Thyroid gland (tissue), 4 donors: ENCODE data around the gene CCDC3. TPM values are rescaled to one million over a fixed set of nuclear protein-coding genes. Genes with fewer than 3 reads are reported as not detected.
"Not testable (repeated sequence)": the region's sequence is repeated elsewhere in the genome, so short reads cannot be mapped to it uniquely, and the experiment has no call there.

ENCODE experiments used
- DNase-seq, 2 donors: peaks; one replicate each; pipeline ENCODE4 v3.0.0-alpha.2; 2019
- H3K27ac ChIP-seq, 3 donors: fragments of 200-600 bp; sonication (generic); 1 replicate in 2 of 3; 2 replicates in 1 of 3; pipeline ENCODE4 v1.5.1; 2016 to 2019; ENCODE audit warnings: mild to moderate bottlenecking in 1 of 3, moderate library complexity in 1 of 3
- H3K27me3 ChIP-seq: fragments of 200-600 bp; sonication (generic); one replicate; pipeline ENCODE4 v1.5.1; 2019
- H3K36me3 ChIP-seq, 2 donors: fragments of 200-600 bp; sonication (generic); one replicate each; pipeline ENCODE4 v1.5.1; 2016 to 2019
- H3K4me1 ChIP-seq, 2 donors: fragments of 200-600 bp; sonication (generic); one replicate each; pipeline ENCODE4 v1.5.1; 2017 to 2019
- H3K4me3 ChIP-seq, 3 donors: fragments of 200-600 bp; sonication (generic); replicated peaks in 1 of 3; 1 replicate in 2 of 3; 2 replicates in 1 of 3; pipeline ENCODE4 v1.5.1; 2016; ENCODE audit warnings: mild to moderate bottlenecking in 1 of 3
- H3K9me3 ChIP-seq: fragments of 200-600 bp; sonication (generic); one replicate; pipeline ENCODE4 v1.5.1; 2017
- POLR2A ChIP-seq, 2 donors: fragments of 450-650 bp; IDR thresholded peaks; one replicate each; pipeline ENCODE4 v1.6.1; 2017; ENCODE audit warnings: antibody characterized with exemption in 2 of 2, mild to moderate bottlenecking in 2 of 2, moderate library complexity in 1 of 2
- WGBS, 2 donors: methylation state at CpG; one replicate each; pipeline ENCODE4 v1.1.5; 2017; 5-methylcytosine and 5-hydroxymethylcytosine counted together
- intact Hi-C: fragments of 100-400 bp; cut with DNase I; formaldehyde crosslinking; loops from one replicate; pipeline ENCODE4 v1.15.1; 2023
- total RNA-seq, 4 donors: library from RNA; depleted of rRNA; stranded (reverse); fragments of >200 nt; gene quantifications; one replicate each; pipeline ENCODE4 v1.2.3, GENCODE V29; 2016
- TF ChIP-seq, protein P1 (sequence below), 6 experiments: fragments of 200-600 bp in 3 of 6; fragments of 450-650 bp in 3 of 6; sonication (generic) in 3 of 6; IDR thresholded peaks; one replicate each; pipeline ENCODE4 v1.5.1; 2016 to 2019; ENCODE audit warnings: antibody characterized with exemption in 6 of 6, mild to moderate bottlenecking in 2 of 6, inconsistent platforms in 1 of 6, moderate library complexity in 1 of 6

Gene CCDC3
- total RNA-seq, 4 donors from 2014 or later, result 4.7 to 18.7 (median 7.3) TPM

DNA sequence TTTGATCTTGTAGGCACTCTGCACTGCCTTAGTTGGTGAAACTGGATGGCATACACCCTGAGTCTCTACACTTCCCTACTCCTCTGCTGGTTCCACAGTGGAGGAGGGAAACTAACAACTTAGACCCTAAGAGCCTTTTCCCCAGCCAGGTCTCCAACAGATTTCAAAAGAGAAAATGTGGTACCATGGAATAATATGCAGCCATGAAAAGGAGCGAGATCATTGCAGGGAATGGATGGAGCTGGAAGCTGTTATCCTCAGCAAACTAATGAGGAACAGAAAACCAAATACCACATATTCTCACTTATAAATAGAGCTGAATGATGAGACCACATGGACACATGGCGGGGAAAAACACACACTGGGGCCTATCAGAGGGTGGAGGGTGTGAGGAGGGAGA is 36.3 kb upstream of the CCDC3 start:
- DNase-seq, result no peak
- intact Hi-C loops, result no loop called here
- no peak overlapping the region for H3K4me3 ChIP-seq
- no peaks in the 10 kb centered on the region for H3K9me3 ChIP-seq
- H3K4me1 ChIP-seq, result no peaks in the 10 kb centered on the region
- no peaks in the 10 kb centered on the region for H3K36me3 ChIP-seq
- TF ChIP-seq, protein P1, sequence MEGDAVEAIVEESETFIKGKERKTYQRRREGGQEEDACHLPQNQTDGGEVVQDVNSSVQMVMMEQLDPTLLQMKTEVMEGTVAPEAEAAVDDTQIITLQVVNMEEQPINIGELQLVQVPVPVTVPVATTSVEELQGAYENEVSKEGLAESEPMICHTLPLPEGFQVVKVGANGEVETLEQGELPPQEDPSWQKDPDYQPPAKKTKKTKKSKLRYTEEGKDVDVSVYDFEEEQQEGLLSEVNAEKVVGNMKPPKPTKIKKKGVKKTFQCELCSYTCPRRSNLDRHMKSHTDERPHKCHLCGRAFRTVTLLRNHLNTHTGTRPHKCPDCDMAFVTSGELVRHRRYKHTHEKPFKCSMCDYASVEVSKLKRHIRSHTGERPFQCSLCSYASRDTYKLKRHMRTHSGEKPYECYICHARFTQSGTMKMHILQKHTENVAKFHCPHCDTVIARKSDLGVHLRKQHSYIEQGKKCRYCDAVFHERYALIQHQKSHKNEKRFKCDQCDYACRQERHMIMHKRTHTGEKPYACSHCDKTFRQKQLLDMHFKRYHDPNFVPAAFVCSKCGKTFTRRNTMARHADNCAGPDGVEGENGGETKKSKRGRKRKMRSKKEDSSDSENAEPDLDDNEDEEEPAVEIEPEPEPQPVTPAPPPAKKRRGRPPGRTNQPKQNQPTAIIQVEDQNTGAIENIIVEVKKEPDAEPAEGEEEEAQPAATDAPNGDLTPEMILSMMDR (IDR thresholded peaks at IDR 0.05), result no peak
- TF ChIP-seq POLR2A (IDR thresholded peaks at IDR 0.05), result no peak
- H3K27ac ChIP-seq, result no peak overlapping the region
- 98 to 100% methylated on average over 2 of the region's 2 CpGs for WGBS, 2 donors
- H3K27me3 ChIP-seq, result no peaks in the 10 kb centered on the region

DNA sequence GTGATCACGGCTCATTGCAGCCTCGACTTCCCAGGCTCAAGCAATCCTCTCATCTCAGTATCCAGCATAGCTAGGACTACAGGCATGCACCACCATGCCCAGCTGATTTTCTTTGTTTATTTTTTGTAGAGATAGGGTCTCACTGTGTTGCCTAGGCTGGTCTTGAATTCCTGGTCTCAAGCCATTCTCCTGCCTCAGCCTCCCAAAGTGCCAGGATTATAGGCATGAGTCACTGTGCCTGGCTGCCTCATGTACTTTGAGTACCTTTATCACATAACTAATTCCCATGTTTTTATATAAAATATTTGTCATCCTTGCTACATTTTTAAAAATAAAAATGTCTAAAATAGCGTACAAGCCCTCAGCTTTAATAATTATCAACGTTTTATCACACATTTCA is 35.3 kb upstream of the CCDC3 start:
- 94 to 95% methylated on average over 4 of the region's 4 CpGs for WGBS, 2 donors
- H3K4me1 ChIP-seq, result no peaks in the 10 kb centered on the region
- no peaks in the 10 kb centered on the region for H3K36me3 ChIP-seq
- intact Hi-C loops, result no loop called here
- no peak overlapping the region for H3K27ac ChIP-seq
- no peaks in the 10 kb centered on the region for H3K27me3 ChIP-seq
- H3K4me3 ChIP-seq, result no peak overlapping the region
- no peaks in the 10 kb centered on the region for H3K9me3 ChIP-seq
- DNase-seq, result no peak
- no peak for TF ChIP-seq POLR2A (IDR thresholded peaks at IDR 0.05)
- TF ChIP-seq, protein P1 (IDR thresholded peaks at IDR 0.05), result no peak

DNA sequence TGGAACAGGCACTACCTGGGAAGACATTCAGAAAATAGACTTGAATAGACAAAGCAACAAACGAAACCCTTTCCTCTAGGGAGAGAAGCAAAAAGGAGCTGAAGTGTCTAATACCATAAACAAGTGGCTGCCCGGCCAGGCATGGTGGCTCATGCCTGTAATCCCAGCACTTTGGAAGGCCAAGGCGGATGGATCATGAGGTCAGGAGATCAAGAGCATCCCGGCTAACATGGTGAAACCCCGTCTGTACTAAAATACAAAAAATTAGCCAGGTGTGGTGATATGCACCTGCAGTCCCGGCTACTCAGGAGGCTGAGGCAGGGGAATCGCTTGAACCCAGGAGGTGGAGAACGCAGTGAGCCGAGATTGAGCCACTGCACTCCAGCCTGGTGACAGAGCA is 34.2 kb upstream of the CCDC3 start:
- H3K4me1 ChIP-seq, DNase-seq, H3K27ac ChIP-seq, H3K9me3 ChIP-seq, intact Hi-C loops, H3K4me3 ChIP-seq, H3K27me3 ChIP-seq, H3K36me3 ChIP-seq: not testable (repeated sequence)
- 66 to 75% methylated on average over 9 of the region's 9 CpGs for WGBS, 2 donors

DNA sequence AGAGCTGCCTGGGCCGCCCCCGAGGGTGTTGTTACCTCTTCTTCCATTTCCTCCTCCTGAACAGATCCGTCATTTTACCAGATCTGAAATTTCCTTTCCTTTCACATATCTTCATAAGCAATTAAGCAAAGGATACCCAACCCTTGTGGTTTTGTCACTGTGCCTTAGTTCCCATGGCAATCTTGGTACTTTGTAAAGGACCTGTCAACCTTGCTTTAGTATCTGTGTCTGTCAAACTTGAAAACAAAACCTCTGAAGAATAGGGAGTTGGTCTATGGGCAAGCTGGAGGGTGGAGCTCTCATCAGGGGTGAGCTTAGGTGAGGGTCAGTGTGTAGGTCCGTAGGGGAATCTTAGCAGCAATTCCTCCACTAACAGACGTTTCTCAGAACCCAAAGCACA is 25.4 kb upstream of the CCDC3 start:
- WGBS, 2 donors, result 70 to 75% methylated on average over 5 of the region's 5 CpGs
- Histone ChIP-seq H3K36me3 (no peaks in the 10 kb centered on the region), H3K9me3 (no peaks in the 10 kb centered on the region), H3K27ac (no peak overlapping the region), H3K27me3 (no peaks in the 10 kb centered on the region), H3K4me1 (no peaks in the 10 kb centered on the region), H3K4me3 (no peak overlapping the region)
- intact Hi-C loops, result no loop called here
- TF ChIP-seq POLR2A (IDR thresholded peaks at IDR 0.05), result no peak
- TF ChIP-seq, protein P1 (IDR thresholded peaks at IDR 0.05), result no peak
- DNase-seq, result no peak

DNA sequence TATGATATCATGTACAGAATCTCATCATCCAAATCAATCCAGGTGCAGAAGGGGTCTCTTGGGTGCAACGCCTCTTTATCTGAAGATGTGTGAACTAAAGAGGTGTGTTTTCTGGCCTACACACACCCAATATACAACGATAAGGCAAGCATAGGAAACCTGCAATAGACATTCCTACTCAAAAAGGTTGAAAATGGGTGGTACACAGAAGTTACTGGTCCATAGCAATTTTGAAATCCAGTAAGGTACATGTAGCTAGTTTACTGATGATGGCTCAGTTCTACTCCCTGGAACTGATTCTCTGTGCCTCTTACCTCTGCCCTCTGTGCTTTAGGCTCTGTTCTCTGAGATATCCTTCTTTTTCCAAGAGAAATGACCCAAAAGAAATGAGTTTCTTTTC is 22.2 kb upstream of the CCDC3 start:
- H3K27ac ChIP-seq, result no peak overlapping the region
- H3K27me3 ChIP-seq, result no peaks in the 10 kb centered on the region
- H3K36me3 ChIP-seq, result no peaks in the 10 kb centered on the region
- intact Hi-C loops, result no loop called here
- TF ChIP-seq, protein P1 (IDR thresholded peaks at IDR 0.05), result no peak
- DNase-seq, result no peak
- H3K4me3 ChIP-seq, result no peak overlapping the region
- H3K9me3 ChIP-seq, result no peaks in the 10 kb centered on the region
- no peaks in the 10 kb centered on the region for H3K4me1 ChIP-seq
- 75 to 83% methylated on average over 2 of the region's 2 CpGs for WGBS, 2 donors

DNA sequence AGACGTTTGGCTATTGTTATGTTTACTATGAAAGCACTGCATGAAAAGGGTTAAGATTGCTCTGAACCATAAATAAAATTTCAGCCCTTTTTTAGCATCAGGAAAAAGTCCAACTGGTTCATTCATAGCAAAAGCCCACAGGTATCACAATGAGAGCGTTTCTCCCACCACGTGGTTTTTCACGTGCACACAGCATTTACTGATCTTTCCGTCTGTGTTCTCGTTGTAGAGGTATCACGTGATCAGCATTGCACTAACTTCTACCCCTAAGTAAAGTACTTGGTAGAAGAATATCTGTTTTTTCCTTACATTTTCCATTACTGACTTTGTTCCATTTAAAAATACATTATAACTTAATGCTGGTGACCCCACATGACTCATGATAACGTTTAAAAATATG is 17.8 kb upstream of the CCDC3 start:
- H3K27me3 ChIP-seq, result no peaks in the 10 kb centered on the region
- TF ChIP-seq POLR2A (IDR thresholded peaks at IDR 0.05), result no peak
- TF ChIP-seq, protein P1 (IDR thresholded peaks at IDR 0.05), result no peak
- no peak for DNase-seq
- intact Hi-C loops, result no loop called here
- no peaks in the 10 kb centered on the region for H3K9me3 ChIP-seq
- no peaks in the 10 kb centered on the region for H3K4me1 ChIP-seq
- no peaks in the 10 kb centered on the region for H3K36me3 ChIP-seq
- 73 to 75% methylated on average over 8 of the region's 8 CpGs for WGBS, 2 donors
- no peak overlapping the region for H3K4me3 ChIP-seq
- H3K27ac ChIP-seq, result no peak overlapping the region
